ENCODE results near the gene IL34.
"Not testable (repeated sequence)": the region's sequence is repeated elsewhere in the genome, so short reads cannot be mapped to it uniquely, and the experiment has no call there.

IL34 gene

GRCh38 chr16:70630960-70631745 lies 15.2 kb upstream of the IL34 start:
- DNase-seq (ENCODE audit: low read depth in 2 of 2): no peak

DNA sequence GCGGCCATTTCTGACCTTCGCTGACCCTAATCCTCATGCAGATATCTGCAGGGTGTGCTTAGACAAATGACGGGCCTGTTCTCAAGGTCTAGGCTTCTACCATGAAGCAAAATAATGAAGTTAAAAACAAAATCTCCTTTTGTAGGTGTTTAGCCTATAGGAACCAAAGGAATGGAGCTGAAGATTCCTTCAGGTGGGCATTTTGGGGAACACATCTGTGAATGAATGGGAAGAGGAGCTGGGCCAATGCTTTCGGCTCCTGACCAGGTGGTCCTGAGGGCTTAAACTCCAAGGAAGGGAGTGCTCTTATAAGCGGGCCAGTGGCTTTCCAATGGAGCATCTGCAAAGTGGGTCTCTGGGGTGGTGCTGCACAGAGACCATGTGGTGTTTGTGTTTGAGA lies 14.1 kb upstream of the IL34 start:
- DNase-seq (ENCODE audit: low read depth in 2 of 2): no peak

GRCh38 chr16:70633617-70634016 lies 12.7 kb upstream of the IL34 start:
- not testable (repeated sequence) for DNase-seq (ENCODE audit: low read depth in 2 of 2)

DNA sequence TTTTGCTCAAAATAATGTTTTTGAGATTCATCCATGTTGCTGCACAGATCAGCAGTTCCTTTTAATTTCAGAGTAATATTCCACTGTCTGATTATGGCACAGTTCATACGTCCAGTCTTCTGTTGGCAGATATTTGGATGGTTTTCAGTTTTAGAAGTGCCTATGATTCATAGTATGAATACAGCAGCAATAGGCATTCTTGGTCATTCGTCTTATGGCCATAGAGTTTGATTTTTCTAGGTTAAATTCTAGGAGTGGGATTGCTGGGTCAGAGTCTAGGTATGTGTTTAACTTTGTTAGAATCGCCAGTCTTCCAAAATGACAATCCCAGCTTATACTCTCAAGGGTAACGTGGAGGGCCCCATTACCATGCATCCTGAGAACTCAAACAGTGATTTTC lies 11.5 kb upstream of the IL34 start:
- DNase-seq (ENCODE audit: low read depth in 2 of 2): no peak

GRCh38 chr16:70635336-70636016 lies 10.9 kb upstream of the IL34 start:
- no peak for DNase-seq (ENCODE audit: low read depth in 2 of 2)

DNA sequence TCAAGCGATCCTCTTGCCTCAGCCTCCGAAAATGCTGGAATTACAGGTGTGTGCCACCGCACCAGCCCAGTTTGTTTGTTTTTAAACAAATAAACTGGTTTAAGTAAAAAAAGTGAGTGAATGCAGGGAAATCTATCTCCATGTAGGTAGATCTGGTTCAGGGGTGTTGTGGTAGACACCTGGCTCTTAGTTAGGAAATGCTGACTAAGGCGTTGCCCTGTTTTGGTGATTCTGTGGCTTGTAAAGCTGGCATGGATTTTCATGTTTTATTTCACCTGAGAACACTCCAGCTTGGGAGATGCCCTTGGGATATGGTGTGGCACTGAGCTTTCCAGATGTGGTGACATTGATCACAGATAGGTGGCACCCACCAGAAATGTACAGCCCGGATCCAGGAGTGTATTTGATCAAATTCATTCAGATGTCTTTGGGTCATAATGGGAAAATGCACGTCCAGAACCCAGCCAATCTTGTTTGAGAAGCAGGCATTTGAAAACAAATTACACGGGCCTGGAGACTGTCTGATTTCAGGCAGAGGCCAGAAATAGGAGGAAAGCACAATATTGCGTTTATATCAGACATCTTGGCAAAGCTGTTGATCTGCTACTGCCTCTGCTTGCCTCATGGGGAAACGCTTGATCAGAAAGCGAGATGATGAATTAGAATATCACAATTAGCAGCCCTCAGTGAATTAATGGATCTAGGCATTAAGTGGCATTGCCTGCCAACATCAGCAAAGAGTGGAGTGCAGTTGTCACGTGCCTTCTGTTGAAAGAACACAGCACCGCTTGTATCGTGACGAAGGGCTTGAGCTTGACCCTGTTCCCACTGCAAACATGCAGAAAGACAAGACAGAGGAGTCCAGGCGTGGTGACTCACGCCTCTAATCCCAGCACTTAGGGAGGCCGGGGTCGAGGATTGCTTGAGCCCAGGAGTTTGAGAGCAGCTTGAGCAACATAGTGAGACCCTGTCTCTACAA lies 7.3 kb upstream of the IL34 start:
- DNase-seq (ENCODE audit: low read depth in 2 of 2): no peak

DNA sequence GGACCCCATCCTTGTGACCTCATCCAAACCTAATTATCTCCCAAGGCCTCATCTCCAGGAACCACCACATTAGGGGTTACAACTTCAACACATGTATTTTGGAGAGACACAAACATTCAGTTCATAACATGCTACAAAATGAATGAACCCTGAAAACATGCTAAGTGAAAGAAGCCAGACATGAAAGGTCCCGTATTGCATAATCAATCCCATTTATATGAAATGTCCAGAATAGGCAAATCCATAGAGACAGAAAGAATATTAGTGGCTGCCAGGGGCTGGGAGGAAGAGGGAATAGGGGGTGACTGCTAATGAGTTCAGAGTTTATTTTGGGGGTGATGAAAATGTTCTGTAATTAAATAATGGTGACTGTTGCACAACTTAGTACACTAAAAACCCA lies 3.7 kb upstream of the IL34 start:
- no peak for DNase-seq (ENCODE audit: low read depth in 2 of 2)

DNA sequence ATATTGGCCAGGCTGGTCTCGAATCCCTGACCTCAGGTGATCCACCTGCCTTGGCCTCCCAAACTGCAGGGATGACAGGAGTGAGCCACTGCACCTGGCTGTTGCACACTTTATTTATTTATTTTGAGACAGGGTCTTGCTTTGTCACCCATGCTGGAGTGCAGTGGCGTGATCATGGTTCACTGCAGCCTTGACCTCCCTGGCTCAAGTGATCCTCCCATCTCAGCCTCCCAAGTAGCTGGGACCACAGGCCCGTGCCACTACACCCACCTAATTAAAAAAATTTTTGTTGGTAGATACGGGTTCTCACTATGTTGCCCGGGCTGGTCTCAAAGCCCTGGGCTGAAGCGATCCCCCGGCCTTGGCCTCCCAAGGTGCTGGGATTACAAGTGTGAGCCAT lies 3.1 kb upstream of the IL34 start:
- not testable (repeated sequence) for DNase-seq (ENCODE audit: low read depth in 2 of 2)

DNA sequence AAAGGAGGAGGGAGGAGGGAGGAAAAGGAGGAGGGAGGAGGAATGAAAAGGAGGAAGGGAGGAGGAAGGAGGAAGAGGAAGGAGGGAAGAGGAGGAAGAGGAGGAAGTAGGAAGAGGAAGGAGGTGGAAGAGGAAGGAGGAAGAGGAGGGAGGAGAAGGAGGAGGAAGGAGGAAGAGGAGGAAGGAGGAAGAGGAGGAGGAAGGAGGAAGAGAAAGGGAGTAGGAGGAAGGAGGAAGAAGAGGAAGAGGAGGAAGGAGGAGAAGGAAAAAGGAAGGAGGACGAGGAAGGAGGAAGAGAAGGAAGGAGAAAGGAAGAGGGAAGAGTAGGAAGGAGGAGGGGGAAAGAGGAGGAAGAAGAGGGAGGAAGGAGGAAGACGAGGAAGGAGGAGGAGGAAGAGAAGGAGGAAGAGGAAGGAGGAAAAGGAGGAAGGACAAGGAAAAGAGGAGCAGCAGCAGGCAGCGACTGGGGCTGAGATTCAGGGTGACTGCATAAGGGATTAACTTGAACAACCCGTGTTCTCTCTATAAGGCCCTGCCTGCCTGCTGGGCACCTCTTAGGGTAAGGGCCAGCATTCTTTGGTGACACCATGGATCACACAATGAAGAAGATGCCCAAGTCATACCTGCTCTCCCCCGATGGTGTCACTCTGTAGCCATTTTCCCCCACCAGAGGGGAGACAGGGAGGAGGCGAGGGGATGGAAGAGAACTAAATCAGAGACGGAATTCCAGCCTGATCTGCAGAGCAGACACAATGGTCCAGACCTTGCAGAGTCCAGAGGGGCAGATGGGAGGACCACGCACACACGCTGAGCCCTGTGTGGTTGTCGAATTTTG lies 1.4 kb upstream of the IL34 start:
- no peak for DNase-seq (ENCODE audit: low read depth in 2 of 2)

DNA sequence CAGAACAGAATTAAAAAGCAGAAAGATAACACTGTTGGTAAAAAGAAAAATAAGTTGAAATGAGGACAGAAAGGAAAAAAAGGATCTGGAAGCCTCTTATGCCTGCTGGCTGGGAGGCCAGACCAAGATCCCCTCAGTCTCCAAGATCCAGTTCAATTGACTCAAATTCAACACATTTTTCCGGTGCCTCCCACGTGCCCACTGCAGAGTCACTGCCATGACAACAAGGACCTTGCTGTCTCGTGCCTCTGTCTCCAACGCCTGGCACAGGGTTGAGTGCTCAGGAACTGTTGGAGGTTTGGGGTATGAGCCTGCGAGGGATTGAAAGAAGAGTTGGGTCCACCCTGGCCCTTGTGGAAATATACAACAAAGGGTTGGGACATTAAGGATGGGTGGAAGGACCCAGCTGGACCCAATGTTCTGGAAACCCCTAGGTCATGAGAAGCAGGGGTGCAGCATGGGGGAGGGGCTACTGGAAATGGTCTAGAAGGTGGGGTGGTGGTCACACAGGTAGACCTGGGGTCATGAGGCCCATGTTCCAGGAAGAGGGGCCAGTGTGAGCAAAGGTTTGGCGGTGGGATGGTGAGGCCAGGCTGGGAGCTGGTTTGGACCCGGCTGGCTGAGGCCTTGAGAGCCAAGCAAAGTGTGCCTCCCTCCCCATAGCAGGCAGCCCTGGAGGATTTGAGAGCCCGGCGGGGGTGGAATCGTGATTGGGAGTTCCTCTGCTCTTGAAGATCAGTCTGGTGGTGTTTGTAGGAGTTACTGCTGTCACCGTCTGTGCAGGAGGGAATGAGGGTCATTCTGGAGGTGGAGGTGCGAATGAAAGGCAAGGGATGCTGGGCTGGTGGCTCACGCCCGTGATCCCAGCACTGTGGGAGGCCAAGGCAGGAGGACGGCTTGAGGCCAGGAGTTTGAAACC lies 1.3 kb downstream of the IL34 start:
- DNase-seq (ENCODE audit: low read depth in 2 of 2): no peak

DNA sequence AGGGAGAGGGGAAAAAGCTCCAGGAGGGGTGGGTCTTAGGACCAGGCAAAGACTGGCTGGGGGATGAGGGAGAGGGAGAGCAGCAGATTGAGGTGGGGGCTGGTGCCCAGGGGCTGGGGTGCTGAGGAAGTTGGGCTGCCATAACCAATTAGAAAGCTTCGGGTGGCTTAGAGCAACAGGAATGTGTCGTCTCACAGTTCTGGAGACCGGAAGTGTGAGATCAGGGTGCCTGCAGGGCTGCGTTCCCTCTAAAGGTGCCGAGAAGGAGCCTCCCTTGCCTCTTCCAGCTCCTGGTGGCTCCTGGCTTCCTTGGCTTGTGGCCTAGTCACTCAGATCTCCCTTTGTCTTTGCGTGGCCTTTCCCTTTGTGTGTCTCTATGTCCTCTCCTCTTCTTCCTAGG lies 2.2 kb downstream of the IL34 start:
- no peak for DNase-seq (ENCODE audit: low read depth in 2 of 2)

GRCh38 chr16:70649300-70649699 lies 2.9 kb downstream of the IL34 start:
- DNase-seq (ENCODE audit: low read depth in 2 of 2): no peak

- no peak for DNase-seq (ENCODE audit: low read depth in 2 of 2)
Measured at GRCh38 chr16:70650216-70650615, 3.9 kb downstream of the IL34 start.

- DNase-seq (ENCODE audit: low read depth in 2 of 2): no peak
Measured at GRCh38 chr16:70651524-70651923, 5.2 kb downstream of the IL34 start.

GRCh38 chr16:70652322-70652721 lies 6.0 kb downstream of the IL34 start:
- DNase-seq (ENCODE audit: low read depth in 2 of 2): no peak

- no peak for DNase-seq (ENCODE audit: low read depth in 2 of 2)
Measured at GRCh38 chr16:70653406-70653805, 7.0 kb downstream of the IL34 start.

DNA sequence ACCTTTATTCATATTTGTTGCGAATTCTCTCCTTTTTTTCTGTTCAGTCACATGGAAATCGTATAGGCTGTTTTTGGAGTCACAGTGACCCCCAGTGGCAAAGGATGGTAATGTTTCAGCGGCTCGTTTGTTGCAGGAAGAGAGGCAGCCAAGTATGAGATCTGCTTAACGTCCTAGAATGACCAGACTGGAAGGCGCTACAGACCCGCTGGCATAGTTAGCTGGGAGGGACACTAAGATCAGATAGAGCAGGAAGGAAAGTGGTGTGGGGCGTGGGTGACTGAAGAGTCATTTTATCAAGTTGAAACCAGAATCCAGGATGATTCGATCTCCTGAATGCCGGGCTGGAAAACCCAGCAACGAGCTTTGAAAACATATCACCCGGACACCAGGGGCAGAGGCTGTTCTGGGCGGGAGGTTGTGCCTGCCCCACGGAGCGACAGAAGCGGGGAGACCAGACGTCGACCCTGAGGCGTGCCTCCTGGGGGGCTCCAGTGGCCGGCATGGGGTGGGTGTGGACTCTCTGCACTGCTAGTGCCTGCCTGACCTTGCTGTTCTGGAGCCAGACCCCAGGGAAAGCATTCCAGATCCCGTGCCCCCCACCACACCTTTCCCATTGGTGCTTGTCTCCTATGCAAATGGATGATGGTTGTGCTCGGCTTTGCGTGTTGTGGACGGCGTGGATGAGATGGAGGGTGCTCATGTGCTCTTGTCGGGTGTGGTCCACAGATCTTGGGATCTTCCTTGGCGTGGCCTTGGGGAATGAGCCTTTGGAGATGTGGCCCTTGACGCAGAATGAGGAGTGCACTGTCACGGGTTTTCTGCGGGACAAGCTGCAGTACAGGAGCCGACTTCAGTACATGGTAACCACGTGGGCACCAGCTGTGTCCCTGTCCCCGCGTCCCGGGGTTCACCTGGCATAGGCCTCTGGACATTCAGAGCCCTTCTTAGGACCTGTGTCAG lies 7.7 kb downstream of the IL34 start:
- peak; percentile 31 to 60 for DNase-seq (ENCODE audit: low read depth in 2 of 2)

DNA sequence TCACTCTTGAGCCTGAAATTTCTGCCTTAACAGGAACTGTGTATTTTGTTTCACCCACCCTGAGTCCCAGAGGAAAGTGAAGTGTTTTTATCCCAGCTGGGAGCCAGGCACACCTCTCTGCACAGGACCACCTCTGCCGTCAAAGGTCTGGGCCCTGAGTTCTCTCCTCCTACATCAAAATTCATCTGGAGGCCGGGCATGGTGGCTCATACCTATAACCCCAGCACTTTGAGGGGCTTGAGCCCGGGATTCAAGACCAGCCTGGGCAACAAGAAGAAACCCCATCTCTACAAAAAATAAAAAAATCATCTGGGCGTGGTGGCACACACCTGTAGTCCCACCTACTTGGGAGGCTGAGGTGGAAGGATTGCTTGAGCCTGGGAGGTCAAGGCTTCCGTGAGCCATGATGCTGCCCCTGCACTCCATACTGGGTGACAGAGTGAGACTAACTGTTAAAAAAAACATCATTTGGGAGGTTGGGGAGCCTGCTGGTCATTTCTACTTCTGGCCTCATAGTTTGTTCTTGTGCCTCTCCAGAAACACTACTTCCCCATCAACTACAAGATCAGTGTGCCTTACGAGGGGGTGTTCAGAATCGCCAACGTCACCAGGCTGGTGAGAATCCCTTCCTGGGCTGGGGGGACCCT lies 9.8 kb downstream of the IL34 start:
- DNase-seq (ENCODE audit: low read depth in 2 of 2): no peak
